Activated naive CD4-positive, alpha-beta T cell treated with anti-CD3 and anti-CD28 coated beads, Interleukin-2, amount 50 U/mL, for 24 hours (primary cell): ENCODE data around the gene ARID3A.
"Not testable (repeated sequence)": the region's sequence is repeated elsewhere in the genome, so short reads cannot be mapped to it uniquely, and the experiment has no call there.

ENCODE experiments used
- H3K27ac Mint-ChIP-seq: one replicate; pipeline ENCODE4 v1.8.0; 2021; ENCODE audit warnings: mild to moderate bottlenecking, mixed read lengths
- H3K27me3 Mint-ChIP-seq: one replicate; pipeline ENCODE4 v1.8.0; 2021; ENCODE audit warnings: mixed read lengths
- H3K36me3 Mint-ChIP-seq: one replicate; pipeline ENCODE4 v1.8.0; 2021; ENCODE audit warnings: mixed read lengths
- H3K4me1 Mint-ChIP-seq: one replicate; pipeline ENCODE4 v1.8.0; 2021; ENCODE audit warnings: mixed read lengths
- H3K4me3 Mint-ChIP-seq: one replicate; pipeline ENCODE4 v1.8.0; 2021; ENCODE audit warnings: mild to moderate bottlenecking, mixed read lengths
- H3K9me3 Mint-ChIP-seq: one replicate; pipeline ENCODE4 v1.8.0; 2021; ENCODE audit warnings: mixed read lengths

ARID3A gene

DNA sequence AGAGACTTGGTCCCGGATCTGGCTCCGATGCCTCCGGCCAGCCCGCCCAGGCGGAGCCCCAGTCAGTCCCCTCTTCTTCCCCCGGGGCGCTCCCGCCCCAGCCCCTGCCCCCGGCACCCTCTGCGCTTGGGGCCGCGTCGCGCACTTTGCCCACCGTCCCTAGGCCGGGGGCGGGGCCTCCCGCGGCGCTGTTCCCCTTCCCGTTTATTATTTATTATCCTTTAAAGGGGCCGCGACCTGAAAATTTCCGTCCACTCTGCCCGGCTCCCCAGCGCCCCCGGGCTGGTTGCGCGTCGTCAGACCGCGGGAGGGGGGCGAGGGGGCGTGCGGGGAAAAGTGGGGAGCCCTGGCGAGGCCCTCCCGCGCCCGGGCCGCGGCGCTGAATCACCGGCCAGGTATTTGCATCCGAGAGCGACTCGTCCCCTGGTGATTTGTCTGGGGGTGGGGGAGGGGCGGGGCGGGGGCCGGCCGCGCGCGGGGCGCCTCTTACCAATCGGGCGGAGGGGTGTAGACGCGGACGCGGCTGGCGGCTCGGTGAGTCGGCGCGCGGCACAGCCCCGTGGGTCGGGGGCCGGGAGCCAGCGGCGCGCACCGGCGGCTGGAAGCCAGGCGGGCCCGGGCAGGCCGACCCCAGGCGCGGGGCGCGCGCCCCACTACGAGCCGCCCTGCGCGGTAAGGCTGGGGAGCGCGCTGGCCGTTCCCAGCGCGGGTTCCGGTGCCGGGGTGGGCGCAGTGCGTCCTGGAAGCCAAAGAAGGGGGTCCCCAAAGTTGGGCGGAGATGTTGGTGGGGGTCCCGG is at the start of gene ARID3A:
TSS of gene ARID3A (plus strand) at position 510 of the 797 bp plus-strand sequence. CDS start 3,494 bp downstream, outside the sequence.
- Mint-ChIP-seq H3K27me3 (no peaks in the 10 kb centered on the region), H3K36me3 (no peaks in the 10 kb centered on the region), H3K27ac (no peak within 1 kb of the TSS), H3K9me3 (no peaks in the 10 kb centered on the region), H3K4me1 (peaks cover 13% of the 10 kb centered on the region), H3K4me3 (peak within 1 kb of the TSS; percentile 80)

DNA sequence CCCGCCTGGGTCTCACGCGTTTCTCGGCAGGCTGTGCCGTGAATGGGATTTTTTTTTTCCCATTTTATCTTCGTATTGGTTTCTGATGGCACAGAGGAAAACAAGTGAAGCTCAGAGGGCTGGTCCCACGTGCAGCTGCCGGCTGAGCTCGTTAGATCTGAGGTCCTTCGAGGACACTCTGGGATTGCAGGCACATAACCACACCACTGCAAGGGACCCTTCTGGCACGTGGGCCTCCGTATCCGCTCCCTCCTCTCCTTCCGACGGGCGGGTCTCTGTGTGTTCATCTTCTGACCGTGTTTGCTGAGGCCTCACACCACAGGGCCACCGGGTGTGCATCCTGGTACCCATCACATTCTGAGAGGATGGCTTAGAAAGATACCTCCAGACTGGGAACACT is 49.7 kb upstream of the ARID3A start:
- no peak overlapping the region for H3K4me3 Mint-ChIP-seq
- H3K36me3 Mint-ChIP-seq = no peaks in the 10 kb centered on the region
- peaks cover 8% of the 10 kb centered on the region for H3K4me1 Mint-ChIP-seq
- no peaks in the 10 kb centered on the region for H3K27me3 Mint-ChIP-seq
- no peak overlapping the region for H3K27ac Mint-ChIP-seq
- no peaks in the 10 kb centered on the region for H3K9me3 Mint-ChIP-seq

GRCh38 chr19:876780-877314 is 49.0 kb upstream of the ARID3A start:
- H3K27ac Mint-ChIP-seq = no peak overlapping the region
- H3K9me3 Mint-ChIP-seq = no peaks in the 10 kb centered on the region
- no peaks in the 10 kb centered on the region for H3K36me3 Mint-ChIP-seq
- no peaks in the 10 kb centered on the region for H3K27me3 Mint-ChIP-seq
- H3K4me1 Mint-ChIP-seq = peaks cover 8% of the 10 kb centered on the region
- H3K4me3 Mint-ChIP-seq = no peak overlapping the region

DNA sequence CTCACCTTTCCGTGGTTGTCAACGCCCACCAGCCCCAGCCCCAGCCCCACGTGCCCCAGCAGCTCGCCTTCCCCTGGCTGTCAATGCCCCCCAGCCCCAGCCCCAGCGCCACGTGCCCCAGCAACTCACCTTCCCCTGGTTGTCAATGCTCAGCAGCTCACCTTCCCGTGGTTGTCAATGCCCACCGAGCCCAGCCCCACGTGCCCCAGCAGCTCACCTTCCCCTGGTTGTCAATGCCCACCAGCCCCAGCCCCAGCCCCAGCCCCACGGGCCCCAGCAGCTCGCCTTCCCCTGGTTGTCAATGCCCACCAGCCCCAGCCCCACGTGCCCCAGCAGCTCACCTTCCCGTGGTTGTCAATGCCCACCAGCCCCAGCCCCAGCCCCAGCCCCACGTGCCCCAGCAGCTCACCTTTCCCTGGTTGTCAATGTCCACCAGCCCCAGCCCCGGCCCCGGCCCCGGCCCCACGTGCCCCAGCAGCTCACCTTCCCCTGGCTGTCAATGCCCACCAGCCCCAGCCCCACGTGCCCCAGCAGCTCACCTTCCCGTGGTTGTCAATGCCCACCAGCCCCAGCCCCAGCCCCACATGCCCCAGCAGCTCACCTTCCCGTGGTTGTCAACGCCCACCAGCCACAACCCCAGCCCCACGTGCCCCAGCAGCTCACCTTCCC is 47.7 kb upstream of the ARID3A start:
- H3K27ac Mint-ChIP-seq, H3K4me3 Mint-ChIP-seq, H3K36me3 Mint-ChIP-seq, H3K27me3 Mint-ChIP-seq, H3K4me1 Mint-ChIP-seq, H3K9me3 Mint-ChIP-seq: not testable (repeated sequence)

DNA sequence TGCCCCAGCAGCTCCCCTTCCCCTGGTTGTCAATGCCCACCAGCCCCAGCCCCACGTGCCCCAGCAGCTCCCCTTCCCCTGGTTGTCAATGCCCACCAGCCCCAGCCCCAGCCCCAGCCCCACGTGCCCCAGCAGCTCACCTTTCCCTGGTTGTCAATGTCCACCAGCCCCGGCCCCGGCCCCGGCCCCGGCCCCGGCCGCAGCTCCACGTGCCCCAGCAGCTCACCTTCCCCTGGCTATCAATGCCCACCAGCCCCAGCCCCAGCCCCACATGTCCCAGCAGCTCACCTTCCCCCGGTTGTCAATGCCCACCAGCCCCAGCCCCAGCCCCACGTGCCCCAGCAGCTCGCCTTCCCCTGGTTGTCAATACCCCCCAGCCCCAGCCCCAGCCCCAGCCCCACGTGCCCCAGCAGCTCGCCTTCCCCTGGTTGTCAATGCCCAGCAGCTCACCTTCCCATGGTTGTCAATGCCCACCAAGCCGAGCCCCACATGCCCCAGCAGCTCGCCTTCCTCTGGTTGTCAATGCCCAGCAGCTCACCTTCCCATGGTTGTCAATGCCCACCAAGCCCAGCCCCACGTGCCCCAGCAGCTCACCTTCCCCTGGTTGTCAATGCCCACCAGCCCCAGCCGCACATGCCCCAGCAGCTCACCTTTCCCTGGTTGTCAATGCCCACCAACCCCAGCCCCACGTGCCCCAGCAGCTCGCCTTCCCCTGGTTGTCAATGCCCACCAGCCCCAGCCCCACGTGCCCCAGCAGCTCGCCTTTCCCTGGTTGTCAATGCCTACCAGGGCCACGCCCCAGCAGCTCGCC is 46.9 kb upstream of the ARID3A start:
- not testable (repeated sequence) for H3K4me1 Mint-ChIP-seq, H3K27me3 Mint-ChIP-seq, H3K36me3 Mint-ChIP-seq, H3K27ac Mint-ChIP-seq, H3K9me3 Mint-ChIP-seq, H3K4me3 Mint-ChIP-seq

DNA sequence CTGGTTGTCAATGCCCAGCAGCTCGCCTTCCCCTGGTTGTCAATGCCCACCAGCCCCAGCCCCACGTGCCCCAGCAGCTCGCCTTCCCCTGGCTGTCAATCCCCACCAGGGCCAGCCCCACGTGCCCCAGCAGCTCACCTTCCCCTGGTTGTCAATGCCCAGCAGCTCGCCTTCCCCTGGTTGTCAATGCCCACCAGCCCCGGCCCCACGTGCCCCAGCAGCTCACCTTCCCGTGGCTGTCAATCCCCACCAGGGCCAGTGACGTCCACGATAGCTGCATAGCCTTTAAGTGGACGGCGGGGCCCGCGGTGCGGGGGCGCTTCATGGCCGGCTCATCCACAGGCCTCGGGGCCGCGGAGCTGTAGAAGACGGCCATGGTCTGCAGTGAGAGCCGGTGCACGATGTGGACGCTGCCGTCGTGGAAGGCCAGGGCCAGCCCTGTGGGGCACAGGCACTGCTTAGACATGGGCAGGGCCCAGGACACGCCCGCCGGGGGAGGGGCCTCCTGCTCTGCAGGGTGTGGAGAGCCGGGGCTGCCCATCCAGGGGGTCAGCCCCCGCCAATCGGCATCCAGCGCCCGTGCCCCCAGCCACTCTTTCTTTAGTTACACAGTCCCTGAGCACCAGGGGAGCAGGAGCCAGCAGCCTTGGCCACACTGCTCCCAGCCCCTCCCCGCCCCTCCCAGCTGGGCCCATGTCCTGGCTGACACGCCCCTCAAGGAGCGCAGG is 46.0 kb upstream of the ARID3A start:
- Mint-ChIP-seq H3K4me1 (no peaks in the 10 kb centered on the region), H3K27ac (no peak overlapping the region), H3K4me3 (no peak overlapping the region), H3K9me3 (no peaks in the 10 kb centered on the region), H3K27me3 (no peaks in the 10 kb centered on the region), H3K36me3 (no peaks in the 10 kb centered on the region)

DNA sequence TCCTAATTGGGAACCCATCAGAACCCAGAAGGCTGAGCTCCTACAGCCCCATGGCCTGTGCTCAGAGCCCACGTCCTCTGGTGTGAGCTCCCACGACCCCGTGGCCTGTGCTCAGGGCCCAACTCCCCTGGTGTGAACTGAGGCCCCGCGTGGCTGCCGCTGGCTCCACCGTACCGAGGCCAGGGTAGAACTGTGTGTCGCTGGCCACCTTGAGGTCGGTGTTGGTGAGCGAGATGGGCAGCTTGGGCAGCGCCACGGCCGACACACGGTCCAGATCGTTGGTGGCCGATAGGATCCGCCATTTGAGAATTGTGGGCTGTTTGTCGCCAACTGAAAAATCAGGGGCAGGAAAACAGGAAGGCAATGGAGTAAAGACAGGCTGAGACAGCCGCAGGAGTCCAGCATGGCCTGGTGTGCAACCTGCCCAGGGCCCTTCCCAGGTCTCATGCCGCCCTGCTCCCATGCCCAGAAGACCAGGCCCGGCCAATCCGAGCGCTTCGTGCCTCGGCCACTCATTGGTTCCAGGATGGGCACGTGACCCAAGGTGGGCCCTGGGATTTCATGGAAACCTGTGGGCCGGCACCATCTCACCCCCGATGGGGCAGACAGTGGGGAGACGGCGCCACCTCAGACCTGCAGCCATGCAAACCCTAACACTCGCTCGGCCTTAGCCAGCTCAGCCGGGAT is 44.3 kb upstream of the ARID3A start:
- H3K36me3 Mint-ChIP-seq = no peaks in the 10 kb centered on the region
- H3K4me1 Mint-ChIP-seq = no peaks in the 10 kb centered on the region

DNA sequence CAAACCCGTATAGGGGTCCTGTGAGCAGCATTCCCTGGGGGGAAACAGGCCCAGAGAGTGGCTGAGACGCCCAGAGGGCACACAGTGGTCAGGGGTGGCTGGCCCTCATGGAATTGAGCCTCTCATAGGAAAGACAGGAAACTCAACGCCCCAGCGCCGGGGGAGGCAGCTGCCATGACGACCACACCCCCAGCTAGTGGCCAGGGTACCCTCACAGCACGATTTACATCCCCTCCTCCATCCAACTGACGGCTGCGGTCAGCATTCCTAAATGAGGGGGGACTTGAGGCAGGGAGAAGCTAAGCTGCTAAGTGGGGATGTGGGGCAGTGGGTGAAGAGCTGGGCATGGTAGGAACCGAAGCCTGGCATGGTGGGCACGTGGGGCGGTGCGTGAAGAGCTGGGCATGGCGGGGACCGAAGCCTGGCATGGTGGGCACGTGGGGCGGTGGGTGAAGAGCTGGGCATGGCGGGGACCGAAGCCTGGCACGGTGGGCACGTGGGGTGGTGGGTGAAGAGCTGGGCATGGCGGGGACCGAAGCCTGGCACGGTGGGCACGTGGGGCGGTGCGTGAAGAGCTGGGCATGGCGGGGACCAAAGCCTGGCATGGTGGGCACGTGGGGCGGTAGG is 42.9 kb upstream of the ARID3A start:
- no peaks in the 10 kb centered on the region for H3K4me1 Mint-ChIP-seq
- no peaks in the 10 kb centered on the region for H3K9me3 Mint-ChIP-seq
- H3K36me3 Mint-ChIP-seq = no peaks in the 10 kb centered on the region
- no peaks in the 10 kb centered on the region for H3K27me3 Mint-ChIP-seq
- H3K4me3 Mint-ChIP-seq = no peak overlapping the region
- H3K27ac Mint-ChIP-seq = no peak overlapping the region

More for the DNA sequence above, 44.3 kb upstream of the ARID3A start:
- Mint-ChIP-seq H3K27me3 (no peaks in the 10 kb centered on the region), H3K4me3 (no peak overlapping the region), H3K27ac (no peak overlapping the region), H3K9me3 (no peaks in the 10 kb centered on the region)

DNA sequence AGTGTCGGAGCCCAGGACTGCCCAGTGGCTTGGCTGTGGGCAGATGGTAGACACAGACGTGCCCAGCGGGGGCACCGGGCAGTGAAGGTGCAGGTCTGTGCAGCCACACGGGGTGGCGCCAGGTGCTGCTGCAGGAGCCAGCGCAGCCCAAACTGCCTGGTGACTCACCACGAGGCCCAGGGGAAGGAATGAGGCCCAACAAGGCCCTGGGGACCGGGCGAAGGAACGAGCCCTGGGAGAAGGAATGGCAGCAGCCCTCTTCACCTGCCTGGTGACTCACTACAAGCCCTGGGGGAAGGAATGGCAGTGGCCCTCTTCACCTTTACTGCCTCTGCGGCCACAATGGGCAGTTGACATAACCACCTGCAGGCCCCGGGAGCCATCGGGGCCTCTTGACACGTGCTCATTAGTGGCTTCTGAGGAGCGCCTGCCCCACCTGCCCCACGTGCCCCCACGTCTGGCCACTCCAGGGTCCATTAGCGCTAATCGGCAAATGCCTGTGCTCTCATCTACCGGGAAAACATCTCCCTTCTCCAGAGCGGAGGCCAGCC is 42.1 kb upstream of the ARID3A start:
- no peaks in the 10 kb centered on the region for H3K4me1 Mint-ChIP-seq
- H3K36me3 Mint-ChIP-seq = no peaks in the 10 kb centered on the region
- no peaks in the 10 kb centered on the region for H3K27me3 Mint-ChIP-seq
- H3K27ac Mint-ChIP-seq = no peak overlapping the region
- no peak overlapping the region for H3K4me3 Mint-ChIP-seq
- no peaks in the 10 kb centered on the region for H3K9me3 Mint-ChIP-seq

- Mint-ChIP-seq H3K4me1 (peaks cover 5% of the 10 kb centered on the region), H3K9me3 (no peaks in the 10 kb centered on the region), H3K27ac (no peak overlapping the region), H3K4me3 (no peak overlapping the region), H3K36me3 (no peaks in the 10 kb centered on the region), H3K27me3 (no peaks in the 10 kb centered on the region)
These were observed 41.2 kb upstream of the ARID3A start for GRCh38 chr19:884420-885211.

- H3K4me1 Mint-ChIP-seq = peaks cover 5% of the 10 kb centered on the region
These were observed 40.2 kb upstream of the ARID3A start for GRCh38 chr19:885536-886224.

DNA sequence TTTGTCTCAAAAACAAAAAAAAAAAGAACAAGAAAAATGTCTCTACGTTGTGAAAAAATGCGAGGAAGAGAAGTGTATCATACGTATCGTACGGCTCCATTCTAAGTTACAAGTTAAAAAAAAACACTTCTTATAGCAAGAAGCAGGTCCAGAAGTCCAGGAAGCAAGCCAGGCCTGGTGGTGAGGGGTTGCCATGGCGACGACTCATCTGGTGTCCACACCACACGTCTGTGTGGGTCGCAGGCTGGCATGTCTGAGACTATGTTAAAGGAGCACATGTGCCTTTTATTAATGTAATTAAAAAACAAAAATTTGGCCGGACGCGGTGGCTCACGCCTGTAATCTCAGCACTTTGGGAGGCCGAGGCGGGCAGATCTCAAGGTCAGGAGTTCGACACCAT is 38.8 kb upstream of the ARID3A start:
- Mint-ChIP-seq H3K36me3 (no peaks in the 10 kb centered on the region), H3K4me1 (peaks cover 11% of the 10 kb centered on the region), H3K9me3 (no peaks in the 10 kb centered on the region), H3K27ac (no peak overlapping the region), H3K27me3 (no peaks in the 10 kb centered on the region), H3K4me3 (no peak overlapping the region)

More at GRCh38 chr19:885536-886224, 40.2 kb upstream of the ARID3A start:
- Mint-ChIP-seq H3K27me3 (no peaks in the 10 kb centered on the region), H3K27ac (no peak overlapping the region), H3K9me3 (no peaks in the 10 kb centered on the region), H3K36me3 (no peaks in the 10 kb centered on the region), H3K4me3 (no peak overlapping the region)

- no peak overlapping the region for H3K4me3 Mint-ChIP-seq
- peaks cover 11% of the 10 kb centered on the region for H3K4me1 Mint-ChIP-seq
- no peaks in the 10 kb centered on the region for H3K9me3 Mint-ChIP-seq
- H3K27me3 Mint-ChIP-seq = no peaks in the 10 kb centered on the region
- H3K36me3 Mint-ChIP-seq = no peaks in the 10 kb centered on the region
- H3K27ac Mint-ChIP-seq = no peak overlapping the region
These were observed 38.2 kb upstream of the ARID3A start for GRCh38 chr19:887599-887998.
